ENCODE data around the gene FANCM. TPM values are rescaled to one million over a fixed set of nuclear protein-coding genes. Genes with fewer than 3 reads are reported as not detected.

Gene FANCM
- total RNA-seq, 6 experiments from 2014 or later, result 5.4 to 8.7 (median 6.0) TPM

- H3K4me1 Mint-ChIP-seq (ENCODE audit: low read depth), result no peaks in the 10 kb centered on the region
- no peaks in the 10 kb centered on the region for H3K36me3 Mint-ChIP-seq (ENCODE audit: low read depth)
- TF ChIP-seq CTCF (IDR thresholded peaks at IDR 0.05), result no peak
- DNase-seq, result no peak
- no peak overlapping the region for H3K4me3 Mint-ChIP-seq
- H3K27me3 Mint-ChIP-seq (ENCODE audit: insufficient read depth), result no peaks in the 10 kb centered on the region
- H3K9me3 Mint-ChIP-seq, result no peaks in the 10 kb centered on the region
- no peak overlapping the region for H3K27ac Mint-ChIP-seq
Measured at GRCh38 chr14:45156067-45156466, 20.3 kb downstream of the FANCM start.

- TF ChIP-seq CTCF (IDR thresholded peaks at IDR 0.05), result no peak
- Mint-ChIP-seq H3K4me3 (no peak overlapping the region), H3K4me1 (ENCODE audit: low read depth) (no peaks in the 10 kb centered on the region), H3K36me3 (ENCODE audit: low read depth) (no peaks in the 10 kb centered on the region; the same call in 1 of the 2 replicates), H3K27ac (no peak overlapping the region), H3K9me3 (no peaks in the 10 kb centered on the region), H3K27me3 (ENCODE audit: insufficient read depth) (no peaks in the 10 kb centered on the region; the same call in 1 of the 2 replicates)
- DNase-seq, result no peak
Measured at GRCh38 chr14:45169906-45170305, 34.2 kb downstream of the FANCM start.

- H3K9me3 Mint-ChIP-seq, result no peaks in the 10 kb centered on the region
- DNase-seq, result peak; percentile 91
- peaks cover 44% of the 10 kb centered on the region for H3K4me1 Mint-ChIP-seq (ENCODE audit: low read depth)
- no peaks in the 10 kb centered on the region for H3K36me3 Mint-ChIP-seq (ENCODE audit: low read depth)
- H3K4me3 Mint-ChIP-seq, result peak overlapping the region; percentile 29; the same call in 1 of the 2 replicates
- TF ChIP-seq CTCF (IDR thresholded peaks at IDR 0.05), result no peak
- H3K27me3 Mint-ChIP-seq (ENCODE audit: insufficient read depth), result no peaks in the 10 kb centered on the region; the same call in none of the 2 replicates
- H3K27ac Mint-ChIP-seq, result peak overlapping the region; percentile 67; the same call in 1 of the 2 replicates
Measured at GRCh38 chr14:45177076-45177475, 41.3 kb downstream of the FANCM start.

- DNase-seq, result no peak
- Mint-ChIP-seq H3K27ac (peak overlapping the region; percentile 80; the same call in 1 of the 2 replicates), H3K4me1 (ENCODE audit: low read depth) (peaks cover 45% of the 10 kb centered on the region), H3K9me3 (no peaks in the 10 kb centered on the region), H3K4me3 (peak overlapping the region; percentile 34; the same call in 1 of the 2 replicates), H3K27me3 (ENCODE audit: insufficient read depth) (no peaks in the 10 kb centered on the region; the same call in 1 of the 2 replicates), H3K36me3 (ENCODE audit: low read depth) (no peaks in the 10 kb centered on the region)
- TF ChIP-seq CTCF (IDR thresholded peaks at IDR 0.05), result no peak
Measured at GRCh38 chr14:45181329-45181728, 45.6 kb downstream of the FANCM start.

- no peak overlapping the region for H3K27ac Mint-ChIP-seq
- DNase-seq, result no peak
- H3K36me3 Mint-ChIP-seq (ENCODE audit: low read depth), result no peaks in the 10 kb centered on the region
- H3K27me3 Mint-ChIP-seq (ENCODE audit: insufficient read depth), result no peaks in the 10 kb centered on the region; the same call in 1 of the 2 replicates
- H3K9me3 Mint-ChIP-seq, result no peaks in the 10 kb centered on the region
- peaks cover 40% of the 10 kb centered on the region for H3K4me1 Mint-ChIP-seq (ENCODE audit: low read depth)
- TF ChIP-seq CTCF (IDR thresholded peaks at IDR 0.05), result no peak
- no peak overlapping the region for H3K4me3 Mint-ChIP-seq
Measured at GRCh38 chr14:45181806-45182205, 46.1 kb downstream of the FANCM start.

Data from HFFc6 (cell line).